Measurements from ENCODE around the gene LACRT. TPM values are rescaled to one million over a fixed set of nuclear protein-coding genes. Genes with fewer than 3 reads are reported as not detected.

Gene LACRT
- total and polyA plus RNA-seq, 2 of the 13 experiments (the other 11 are each of a cell fraction or from before 2014, with no cell fraction given): not detected

DNA sequence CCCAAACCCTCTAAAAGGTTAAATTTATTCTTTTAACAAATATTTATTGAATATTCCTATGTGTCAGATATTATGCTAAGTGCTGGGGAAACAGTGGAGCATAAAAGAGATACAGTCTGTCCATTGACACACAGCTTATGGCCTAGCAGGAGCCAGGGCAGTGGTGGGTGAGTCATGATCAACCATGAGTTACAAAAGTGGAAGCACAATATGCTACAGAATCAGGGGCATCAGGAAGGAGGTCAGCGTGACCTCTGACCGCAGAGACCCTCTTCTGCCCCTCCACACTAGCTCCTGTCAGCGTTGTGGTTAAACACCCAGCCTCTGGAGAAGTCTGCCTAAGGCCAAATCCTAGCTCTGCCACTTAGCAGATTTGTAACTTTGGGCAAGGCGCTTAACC, 41.6 kb downstream of the LACRT start (continued):
- TF ChIP-seq, protein P1, sequence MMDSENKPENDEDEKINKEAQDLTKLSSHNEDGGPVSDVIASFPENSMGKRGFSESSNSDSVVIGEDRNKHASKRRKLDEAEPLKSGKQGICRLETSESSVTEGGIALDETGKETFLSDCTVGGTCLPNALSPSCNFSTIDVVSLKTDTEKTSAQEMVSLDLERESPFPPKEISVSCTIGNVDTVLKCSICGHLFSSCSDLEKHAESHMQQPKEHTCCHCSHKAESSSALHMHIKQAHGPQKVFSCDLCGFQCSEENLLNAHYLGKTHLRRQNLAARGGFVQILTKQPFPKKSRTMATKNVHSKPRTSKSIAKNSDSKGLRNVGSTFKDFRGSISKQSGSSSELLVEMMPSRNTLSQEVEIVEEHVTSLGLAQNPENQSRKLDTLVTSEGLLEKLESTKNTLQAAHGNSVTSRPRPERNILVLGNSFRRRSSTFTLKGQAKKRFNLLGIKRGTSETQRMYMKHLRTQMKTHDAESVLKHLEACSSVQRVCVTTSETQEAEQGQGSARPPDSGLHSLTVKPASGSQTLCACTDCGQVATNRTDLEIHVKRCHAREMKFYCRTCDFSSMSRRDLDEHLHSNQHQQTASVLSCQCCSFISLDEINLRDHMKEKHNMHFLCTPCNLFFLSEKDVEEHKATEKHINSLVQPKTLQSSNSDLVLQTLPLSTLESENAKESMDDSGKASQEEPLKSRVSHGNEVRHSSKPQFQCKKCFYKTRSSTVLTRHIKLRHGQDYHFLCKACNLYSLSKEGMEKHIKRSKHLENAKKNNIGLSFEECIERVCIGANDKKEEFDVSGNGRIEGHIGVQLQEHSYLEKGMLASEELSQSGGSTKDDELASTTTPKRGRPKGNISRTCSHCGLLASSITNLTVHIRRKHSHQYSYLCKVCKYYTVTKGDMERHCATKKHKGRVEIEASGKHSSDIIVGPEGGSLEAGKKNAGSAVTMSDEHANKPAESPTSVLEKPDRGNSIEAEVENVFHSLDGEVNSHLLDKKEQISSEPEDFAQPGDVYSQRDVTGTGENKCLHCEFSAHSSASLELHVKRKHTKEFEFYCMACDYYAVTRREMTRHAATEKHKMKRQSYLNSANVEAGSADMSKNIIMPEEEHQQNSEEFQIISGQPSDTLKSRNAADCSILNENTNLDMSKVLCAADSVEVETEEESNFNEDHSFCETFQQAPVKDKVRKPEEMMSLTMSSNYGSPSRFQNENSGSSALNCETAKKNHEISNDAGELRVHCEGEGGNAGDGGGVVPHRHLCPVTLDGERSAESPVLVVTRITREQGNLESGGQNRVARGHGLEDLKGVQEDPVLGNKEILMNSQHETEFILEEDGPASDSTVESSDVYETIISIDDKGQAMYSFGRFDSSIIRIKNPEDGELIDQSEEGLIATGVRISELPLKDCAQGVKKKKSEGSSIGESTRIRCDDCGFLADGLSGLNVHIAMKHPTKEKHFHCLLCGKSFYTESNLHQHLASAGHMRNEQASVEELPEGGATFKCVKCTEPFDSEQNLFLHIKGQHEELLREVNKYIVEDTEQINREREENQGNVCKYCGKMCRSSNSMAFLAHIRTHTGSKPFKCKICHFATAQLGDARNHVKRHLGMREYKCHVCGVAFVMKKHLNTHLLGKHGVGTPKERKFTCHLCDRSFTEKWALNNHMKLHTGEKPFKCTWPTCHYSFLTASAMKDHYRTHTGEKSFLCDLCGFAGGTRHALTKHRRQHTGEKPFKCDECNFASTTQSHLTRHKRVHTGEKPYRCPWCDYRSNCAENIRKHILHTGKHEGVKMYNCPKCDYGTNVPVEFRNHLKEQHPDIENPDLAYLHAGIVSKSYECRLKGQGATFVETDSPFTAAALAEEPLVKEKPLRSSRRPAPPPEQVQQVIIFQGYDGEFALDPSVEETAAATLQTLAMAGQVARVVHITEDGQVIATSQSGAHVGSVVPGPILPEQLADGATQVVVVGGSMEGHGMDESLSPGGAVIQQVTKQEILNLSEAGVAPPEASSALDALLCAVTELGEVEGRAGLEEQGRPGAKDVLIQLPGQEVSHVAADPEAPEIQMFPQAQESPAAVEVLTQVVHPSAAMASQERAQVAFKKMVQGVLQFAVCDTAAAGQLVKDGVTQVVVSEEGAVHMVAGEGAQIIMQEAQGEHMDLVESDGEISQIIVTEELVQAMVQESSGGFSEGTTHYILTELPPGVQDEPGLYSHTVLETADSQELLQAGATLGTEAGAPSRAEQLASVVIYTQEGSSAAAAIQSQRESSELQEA (CRISPR knock-in tag; IDR thresholded peaks at IDR 0.05; ENCODE audit: not compliant biosample characterization): no peak
- no peak for TF ChIP-seq CHD4 (IDR thresholded peaks at IDR 0.05; ENCODE audit: borderline replicate concordance, low read length)
- TF ChIP-seq, protein P2, sequence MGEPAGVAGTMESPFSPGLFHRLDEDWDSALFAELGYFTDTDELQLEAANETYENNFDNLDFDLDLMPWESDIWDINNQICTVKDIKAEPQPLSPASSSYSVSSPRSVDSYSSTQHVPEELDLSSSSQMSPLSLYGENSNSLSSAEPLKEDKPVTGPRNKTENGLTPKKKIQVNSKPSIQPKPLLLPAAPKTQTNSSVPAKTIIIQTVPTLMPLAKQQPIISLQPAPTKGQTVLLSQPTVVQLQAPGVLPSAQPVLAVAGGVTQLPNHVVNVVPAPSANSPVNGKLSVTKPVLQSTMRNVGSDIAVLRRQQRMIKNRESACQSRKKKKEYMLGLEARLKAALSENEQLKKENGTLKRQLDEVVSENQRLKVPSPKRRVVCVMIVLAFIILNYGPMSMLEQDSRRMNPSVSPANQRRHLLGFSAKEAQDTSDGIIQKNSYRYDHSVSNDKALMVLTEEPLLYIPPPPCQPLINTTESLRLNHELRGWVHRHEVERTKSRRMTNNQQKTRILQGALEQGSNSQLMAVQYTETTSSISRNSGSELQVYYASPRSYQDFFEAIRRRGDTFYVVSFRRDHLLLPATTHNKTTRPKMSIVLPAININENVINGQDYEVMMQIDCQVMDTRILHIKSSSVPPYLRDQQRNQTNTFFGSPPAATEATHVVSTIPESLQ (CRISPR knock-in tag; conservative IDR thresholded peaks at IDR 0.05): no peak
- TF ChIP-seq, protein P3, sequence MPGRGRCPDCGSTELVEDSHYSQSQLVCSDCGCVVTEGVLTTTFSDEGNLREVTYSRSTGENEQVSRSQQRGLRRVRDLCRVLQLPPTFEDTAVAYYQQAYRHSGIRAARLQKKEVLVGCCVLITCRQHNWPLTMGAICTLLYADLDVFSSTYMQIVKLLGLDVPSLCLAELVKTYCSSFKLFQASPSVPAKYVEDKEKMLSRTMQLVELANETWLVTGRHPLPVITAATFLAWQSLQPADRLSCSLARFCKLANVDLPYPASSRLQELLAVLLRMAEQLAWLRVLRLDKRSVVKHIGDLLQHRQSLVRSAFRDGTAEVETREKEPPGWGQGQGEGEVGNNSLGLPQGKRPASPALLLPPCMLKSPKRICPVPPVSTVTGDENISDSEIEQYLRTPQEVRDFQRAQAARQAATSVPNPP (CRISPR knock-in tag; IDR thresholded peaks at IDR 0.05): no peak
